Activated naive CD4-positive, alpha-beta T cell treated with anti-CD3 and anti-CD28 coated beads, Interleukin-2, amount 50 U/mL, for 72 hours (primary cell): ENCODE results near the gene GSTA5. TPM values are rescaled to one million over a fixed set of nuclear protein-coding genes. Genes with fewer than 3 reads are reported as not detected.
"Not testable (repeated sequence)": the region's sequence is repeated elsewhere in the genome, so short reads cannot be mapped to it uniquely, and the experiment has no call there.

ENCODE experiments used
- ATAC-seq, 2 donors: fragments of 150-1000 bp; cut with Tn5 transposase; 2 replicates each; pipeline ENCODE4 v1.10.0; 2021; ENCODE audit warnings: mild to moderate bottlenecking in 2 of 2, moderate library complexity in 2 of 2
- DNase-seq, 2 donors: peaks; one replicate each; pipeline ENCODE4 v3.0.0; 2021 to 2022; ENCODE audit warnings: low spot score in 2 of 2
- H3K27ac Mint-ChIP-seq, 2 donors: one replicate each; pipeline ENCODE4 v1.8.0; 2022; ENCODE audit warnings: mild to moderate bottlenecking in 2 of 2, mixed read lengths in 2 of 2
- H3K36me3 Mint-ChIP-seq, 2 donors: one replicate each; pipeline ENCODE4 v1.8.0; 2022; ENCODE audit warnings: mixed read lengths in 2 of 2
- H3K9me3 Mint-ChIP-seq, 2 donors: one replicate each; pipeline ENCODE4 v1.8.0; 2022; ENCODE audit warnings: mixed read lengths in 2 of 2
- total RNA-seq, 2 donors: library from RNA; stranded (reverse); gene quantifications; one replicate each; pipeline ENCODE4 v1.2.3, GENCODE V29; 2022

Gene GSTA5
- total RNA-seq, 2 donors from 2014 or later, result not detected

- not testable (repeated sequence) for H3K9me3 Mint-ChIP-seq, H3K36me3 Mint-ChIP-seq, H3K27ac Mint-ChIP-seq, ATAC-seq, DNase-seq
These were observed 26.1 kb downstream of the GSTA5 start for GRCh38 chr6:52814545-52814944.

DNA sequence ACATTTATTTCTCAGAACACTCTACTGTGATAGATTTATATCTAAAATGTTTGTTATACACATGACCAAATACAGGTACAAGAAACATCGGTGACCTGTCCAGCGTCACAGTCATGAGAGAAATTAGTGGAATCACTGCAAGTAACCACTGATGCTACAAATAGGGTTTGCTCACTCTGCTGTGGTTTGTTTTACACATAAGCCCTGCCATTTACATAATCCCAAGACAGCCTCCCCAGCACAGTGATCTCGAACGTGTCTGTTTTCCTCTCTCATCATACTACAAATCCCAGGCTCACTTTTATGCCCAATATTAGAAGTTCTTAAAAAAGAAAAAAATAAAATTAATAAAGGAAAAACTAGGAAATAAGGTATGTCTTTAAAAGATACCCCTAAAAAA lies 30.8 kb downstream of the GSTA5 start:
- not testable (repeated sequence) for H3K9me3 Mint-ChIP-seq, ATAC-seq, H3K36me3 Mint-ChIP-seq, DNase-seq, H3K27ac Mint-ChIP-seq

GRCh38 chr6:52808660-52809059 lies 32.0 kb downstream of the GSTA5 start:
- H3K36me3 Mint-ChIP-seq, result no peaks in the 10 kb centered on the region
- ATAC-seq (no peak), DNase-seq (no peak)
- no peak overlapping the region for H3K27ac Mint-ChIP-seq
- no peaks in the 10 kb centered on the region for H3K9me3 Mint-ChIP-seq

GRCh38 chr6:52803668-52804255 lies 36.9 kb downstream of the GSTA5 start, which contains the start of gene GSTA1:
Gene GSTA1, minus strand, starts transcription at chr6:52803816. Its CDS starts 4,549 bp downstream, at chr6:52799267.
- H3K27ac Mint-ChIP-seq, ATAC-seq, H3K36me3 Mint-ChIP-seq, DNase-seq, H3K9me3 Mint-ChIP-seq: not testable (repeated sequence)

DNA sequence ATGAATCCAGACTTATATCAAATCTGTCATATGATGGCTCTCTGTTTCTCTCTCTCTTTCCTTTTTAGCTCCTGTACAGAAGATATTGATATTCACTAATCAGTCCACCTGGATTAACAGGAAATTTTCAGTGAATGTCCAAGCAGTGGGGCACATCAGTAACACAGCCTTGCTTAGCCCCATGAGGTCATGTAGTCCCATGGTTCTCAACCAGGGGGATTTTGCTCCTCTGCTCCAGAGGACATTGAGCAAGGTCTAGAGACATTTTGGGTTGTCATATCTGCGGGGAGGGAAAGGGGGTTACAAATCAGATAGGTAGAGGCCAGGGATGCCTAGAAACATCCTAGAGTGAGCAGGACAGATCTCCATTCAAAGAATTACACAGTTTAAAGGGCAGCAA lies 37.8 kb downstream of the GSTA5 start:
- DNase-seq, result no peak
- no peak overlapping the region for H3K27ac Mint-ChIP-seq
- no peak for ATAC-seq
- H3K36me3 Mint-ChIP-seq, result no peaks in the 10 kb centered on the region
- no peaks in the 10 kb centered on the region for H3K9me3 Mint-ChIP-seq

- H3K9me3 Mint-ChIP-seq, result no peaks in the 10 kb centered on the region
- H3K36me3 Mint-ChIP-seq, result no peaks in the 10 kb centered on the region
- DNase-seq, result no peak
- no peak overlapping the region for H3K27ac Mint-ChIP-seq
- ATAC-seq, result no peak
These were observed 39.3 kb downstream of the GSTA5 start for GRCh38 chr6:52801188-52801841.

- DNase-seq, H3K36me3 Mint-ChIP-seq, H3K27ac Mint-ChIP-seq, H3K9me3 Mint-ChIP-seq, ATAC-seq: not testable (repeated sequence)
These were observed 41.3 kb downstream of the GSTA5 start for GRCh38 chr6:52799272-52799671.

GRCh38 chr6:52794366-52794765 lies 46.2 kb downstream of the GSTA5 start:
- ATAC-seq, result not testable (repeated sequence)

DNA sequence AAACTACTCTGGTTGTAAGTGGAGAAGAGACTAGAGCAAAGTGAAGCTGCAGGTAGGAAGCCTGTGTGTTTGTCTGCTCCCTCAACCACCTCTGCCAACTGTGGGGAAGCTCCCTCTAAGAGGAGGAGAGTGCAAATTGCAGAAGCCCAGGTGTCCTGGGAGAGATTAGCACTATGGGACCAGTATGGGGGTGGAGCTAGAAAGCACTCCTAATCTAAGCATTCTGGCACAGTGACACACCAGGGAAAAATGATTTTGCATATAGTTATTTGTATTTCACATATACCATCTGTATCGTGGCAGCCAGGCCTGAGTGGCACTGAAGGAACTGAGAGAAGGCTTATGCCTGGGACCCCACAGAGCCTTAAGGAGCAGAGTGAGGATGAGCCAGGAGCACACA lies 49.8 kb downstream of the GSTA5 start:
- Mint-ChIP-seq H3K27ac (no peak overlapping the region), H3K9me3 (peaks cover 0 to 13% of the 10 kb centered on the region in 2 donors), H3K36me3 (peaks cover 0 to 4% of the 10 kb centered on the region in 2 donors)
- DNase-seq, result no peak
- no peak for ATAC-seq

More at GRCh38 chr6:52794366-52794765, 46.2 kb downstream of the GSTA5 start:
- H3K36me3 Mint-ChIP-seq, DNase-seq, H3K27ac Mint-ChIP-seq: not testable (repeated sequence)
- peaks cover 0 to 13% of the 10 kb centered on the region in 2 donors for H3K9me3 Mint-ChIP-seq

GRCh38 chr6:52789658-52790057 lies 51.0 kb downstream of the GSTA5 start:
- not testable (repeated sequence) for DNase-seq, H3K36me3 Mint-ChIP-seq, H3K27ac Mint-ChIP-seq, ATAC-seq
- peaks cover 0 to 13% of the 10 kb centered on the region in 2 donors for H3K9me3 Mint-ChIP-seq

DNA sequence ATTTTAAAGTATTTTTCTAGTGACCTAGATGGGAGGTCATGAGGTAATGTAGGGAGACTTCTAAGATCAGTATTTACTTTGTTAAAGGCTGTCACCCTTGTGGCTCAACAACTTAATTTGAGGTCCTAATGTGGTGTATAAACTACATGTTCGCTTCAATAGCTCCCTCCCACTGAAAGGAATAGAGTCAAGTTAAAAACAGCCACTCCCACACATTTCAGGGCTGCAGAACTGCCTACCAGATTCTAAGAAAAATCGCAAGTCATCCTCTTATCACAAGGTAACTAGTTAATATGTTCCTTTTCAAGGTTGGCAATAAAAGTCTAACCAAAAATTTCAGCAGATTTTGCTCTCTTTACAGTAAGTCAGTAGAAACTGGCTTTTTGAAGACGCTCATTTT lies 52.1 kb downstream of the GSTA5 start:
- no peak for DNase-seq
- no peak for ATAC-seq
- Mint-ChIP-seq H3K9me3 (peaks cover 0 to 10% of the 10 kb centered on the region in 2 donors), H3K36me3 (peaks cover 0 to 4% of the 10 kb centered on the region in 2 donors), H3K27ac (no peak overlapping the region)

DNA sequence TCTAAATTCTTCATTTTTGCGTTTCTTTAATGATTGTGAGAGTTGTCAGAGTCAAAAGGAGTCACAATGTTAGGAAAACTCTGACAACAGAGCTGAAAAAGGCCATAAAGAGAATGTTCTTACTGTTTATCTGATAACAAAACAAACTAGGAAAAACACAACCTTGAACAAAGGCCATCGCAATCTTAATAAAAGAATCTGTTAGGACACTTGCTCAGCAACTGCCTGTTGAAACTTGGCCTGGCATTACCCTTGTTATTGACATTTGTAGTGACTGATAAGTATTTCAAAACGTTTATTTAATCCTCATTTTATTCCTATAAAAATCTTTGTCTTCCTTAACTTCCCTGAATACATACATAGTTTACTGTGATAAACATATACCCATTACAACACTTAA lies 52.7 kb downstream of the GSTA5 start:
- H3K36me3 Mint-ChIP-seq, result peaks cover 0 to 4% of the 10 kb centered on the region in 2 donors
- no peak overlapping the region for H3K27ac Mint-ChIP-seq
- peaks cover 0 to 5% of the 10 kb centered on the region in 2 donors for H3K9me3 Mint-ChIP-seq
- ATAC-seq (no peak), DNase-seq (no peak)

DNA sequence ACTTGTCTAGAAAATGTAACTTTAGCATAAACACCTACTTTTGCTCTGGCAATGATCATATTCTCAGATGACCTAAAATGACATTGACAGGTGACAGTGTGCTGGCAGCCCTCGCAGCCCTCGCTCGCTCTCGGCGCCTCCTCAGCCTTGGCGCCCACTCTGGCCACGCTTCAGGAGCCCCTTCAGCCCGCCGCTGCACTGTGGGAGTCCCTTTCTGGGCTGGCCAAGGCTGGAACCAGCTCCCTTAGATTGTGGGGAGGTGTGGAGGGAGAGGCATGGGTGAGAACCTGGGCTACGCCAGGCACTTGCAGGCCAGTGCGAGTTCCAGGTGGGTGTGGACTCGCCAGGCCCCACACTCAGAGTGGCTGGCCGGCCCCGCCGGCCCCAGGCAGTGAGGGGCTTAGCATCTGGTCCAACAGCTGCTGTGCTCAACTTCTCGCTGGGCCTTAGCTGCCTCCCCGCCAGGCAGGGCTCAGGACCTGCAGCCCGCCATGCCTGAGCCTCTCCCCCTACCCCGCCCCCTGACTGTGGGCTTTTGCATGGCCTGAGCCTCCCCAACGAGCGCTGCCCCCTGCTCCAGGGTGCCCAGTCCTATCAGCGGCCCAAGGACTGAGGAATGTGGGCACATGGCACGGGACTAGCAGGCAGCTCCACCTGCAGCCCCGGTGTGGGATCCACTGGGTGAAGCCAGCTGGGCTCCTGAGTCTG lies 54.2 kb downstream of the GSTA5 start:
- Mint-ChIP-seq H3K27ac (no peak overlapping the region), H3K9me3 (no peaks in the 10 kb centered on the region), H3K36me3 (no peaks in the 10 kb centered on the region)
- no peak for ATAC-seq
- DNase-seq, result no peak

- not testable (repeated sequence) for ATAC-seq, DNase-seq, H3K36me3 Mint-ChIP-seq, H3K27ac Mint-ChIP-seq, H3K9me3 Mint-ChIP-seq
These were observed 57.8 kb downstream of the GSTA5 start for GRCh38 chr6:52782696-52783274.

DNA sequence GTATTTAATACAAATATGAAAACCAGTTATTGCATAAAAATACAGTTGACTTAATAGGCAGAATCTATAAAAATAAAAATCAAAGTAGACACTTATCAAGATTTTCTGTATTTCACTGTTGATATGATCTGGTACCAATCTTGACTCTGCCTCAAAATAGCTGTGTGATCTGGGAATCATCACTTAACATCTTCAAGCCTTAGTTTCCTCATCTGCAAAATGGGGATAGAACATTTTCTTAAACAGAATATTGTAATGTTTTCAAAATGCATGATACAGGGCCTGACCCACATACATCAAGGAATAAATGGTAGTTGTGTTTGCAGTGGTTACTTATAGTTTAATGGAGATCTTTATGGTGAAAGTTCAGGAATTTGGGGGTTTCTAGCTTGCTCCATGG lies 58.4 kb downstream of the GSTA5 start:
- not testable (repeated sequence) for H3K36me3 Mint-ChIP-seq, H3K27ac Mint-ChIP-seq, H3K9me3 Mint-ChIP-seq, DNase-seq, ATAC-seq
